Measurements from ENCODE around the gene CILP. TPM values are rescaled to one million over a fixed set of nuclear protein-coding genes. Genes with fewer than 3 reads are reported as not detected.

The CILP gene
- 0.05 TPM for polyA plus RNA-seq (2012; ENCODE audit: insufficient read length, low read depth)

GRCh38 chr15:65210770-65211481, at the start of gene CILP:
Gene CILP (minus strand): TSS chr15:65211473. CDS start chr15:65209755, 1,718 bp downstream.
- TF ChIP-seq REST (IDR thresholded peaks at IDR 0.05; ENCODE audit: insufficient read depth in 1 of 2, low read depth in 2 of 2, low read length in 2 of 2) (no peak), POLR2AphosphoS5 (IDR thresholded peaks at IDR 0.05; ENCODE audit: low read depth, low read length) (no peak)

- TF ChIP-seq TAF1 (IDR thresholded peaks at IDR 0.05; ENCODE audit: borderline replicate concordance, insufficient read depth, low read length) (no peak), REST (IDR thresholded peaks at IDR 0.05; ENCODE audit: insufficient read depth in 1 of 2, low read depth in 2 of 2, low read length in 2 of 2) (no peak), POLR2AphosphoS5 (IDR thresholded peaks at IDR 0.05; ENCODE audit: low read depth, low read length) (no peak), FOXP2 (optimal IDR thresholded peaks at IDR 0.05; ENCODE audit: borderline replicate concordance, extremely low read depth, extremely low read length, insufficient read depth) (no peak), SIN3A (IDR thresholded peaks at IDR 0.05; ENCODE audit: borderline replicate concordance, insufficient read depth, low read length) (no peak)
Observed at GRCh38 chr15:65260968-65261367, 49.7 kb upstream of the CILP start.

- no peak for TF ChIP-seq SIN3A (IDR thresholded peaks at IDR 0.05; ENCODE audit: borderline replicate concordance, insufficient read depth, low read length)
- no peak for TF ChIP-seq TAF1 (IDR thresholded peaks at IDR 0.05; ENCODE audit: borderline replicate concordance, insufficient read depth, low read length)
- TF ChIP-seq REST (IDR thresholded peaks at IDR 0.05; ENCODE audit: insufficient read depth in 1 of 2, low read depth in 2 of 2, low read length in 2 of 2) = no peak
- TF ChIP-seq FOXP2 (optimal IDR thresholded peaks at IDR 0.05; ENCODE audit: borderline replicate concordance, extremely low read depth, extremely low read length, insufficient read depth) = no peak
- no peak for TF ChIP-seq POLR2AphosphoS5 (IDR thresholded peaks at IDR 0.05; ENCODE audit: low read depth, low read length)
Observed at GRCh38 chr15:65259367-65259797, 48.1 kb upstream of the CILP start.

- no peak for TF ChIP-seq FOXP2 (optimal IDR thresholded peaks at IDR 0.05; ENCODE audit: borderline replicate concordance, extremely low read depth, extremely low read length, insufficient read depth)
- no peak for TF ChIP-seq POLR2AphosphoS5 (IDR thresholded peaks at IDR 0.05; ENCODE audit: low read depth, low read length)
Observed at GRCh38 chr15:65258375-65259262, 47.3 kb upstream of the CILP start.

GRCh38 chr15:65255486-65256140, 44.3 kb upstream of the CILP start:
- TF ChIP-seq POLR2AphosphoS5 (IDR thresholded peaks at IDR 0.05; ENCODE audit: low read depth, low read length) (no peak), FOXP2 (optimal IDR thresholded peaks at IDR 0.05; ENCODE audit: borderline replicate concordance, extremely low read depth, extremely low read length, insufficient read depth) (no peak), REST (IDR thresholded peaks at IDR 0.05; ENCODE audit: insufficient read depth in 1 of 2, low read depth in 2 of 2, low read length in 2 of 2) (no peak), SIN3A (IDR thresholded peaks at IDR 0.05; ENCODE audit: borderline replicate concordance, insufficient read depth, low read length) (no peak), TAF1 (IDR thresholded peaks at IDR 0.05; ENCODE audit: borderline replicate concordance, insufficient read depth, low read length) (no peak)
